CD14-positive monocyte (primary cell): ENCODE results near the gene SUPT4H1. TPM values are rescaled to one million over a fixed set of nuclear protein-coding genes. Genes with fewer than 3 reads are reported as not detected.

Experiments used
- DNase-seq, 3 donors: peaks; one replicate each; pipeline ENCODE4 v3.0.0-alpha.2; 2011 to 2022
- H2AFZ ChIP-seq: 2 replicates; pipeline ENCODE4 v1.6.0; 2012; ENCODE audit warnings: mild to moderate bottlenecking, low read depth, low read length, inconsistent platforms; ENCODE audit not compliant: insufficient read depth, poor library complexity, severe bottlenecking
- H3K27ac ChIP-seq, 2 donors: 1 replicate in 1 of 2; 2 replicates in 1 of 2; pipeline ENCODE4 v1.5.1; 2012 to 2013; ENCODE audit warnings: low read length in 2 of 2, control low read depth in 1 of 2, inconsistent platforms in 1 of 2, low read depth in 1 of 2, mild to moderate bottlenecking in 1 of 2
- H3K27me3 ChIP-seq, 2 donors: one replicate each; pipeline versions ENCODE4 v1.6.0 to v1.6.1; 2011 to 2013; ENCODE audit warnings: low read length in 2 of 2; ENCODE audit not compliant: control insufficient read depth in 2 of 2, insufficient read depth in 2 of 2
- H3K36me3 ChIP-seq, 2 donors: replicated peaks in 1 of 2; 1 replicate in 1 of 2; 2 replicates in 1 of 2; pipeline versions ENCODE4 v1.5.1 to v1.6.1; 2012 to 2013; ENCODE audit warnings: low read length in 2 of 2, control low read depth in 1 of 2, inconsistent platforms in 1 of 2, mild to moderate bottlenecking in 1 of 2; ENCODE audit not compliant: insufficient read depth in 2 of 2, control insufficient read depth in 1 of 2
- H3K4me1 ChIP-seq, 2 donors: 1 replicate in 1 of 2; 2 replicates in 1 of 2; pipeline versions ENCODE4 v1.5.1 to v1.6.1; 2012 to 2013; ENCODE audit warnings: low read length in 2 of 2, control low read depth in 1 of 2, inconsistent platforms in 1 of 2, mild to moderate bottlenecking in 1 of 2, moderate library complexity in 1 of 2; ENCODE audit not compliant: insufficient read depth in 2 of 2, control insufficient read depth in 1 of 2
- H3K4me2 ChIP-seq: replicated peaks from 2 replicates; pipeline ENCODE3; 2012; ENCODE audit warnings: low read length, moderate library complexity, mild to moderate bottlenecking; ENCODE audit not compliant: poor library complexity, severe bottlenecking; ENCODE audit errors: extremely low read depth
- H3K4me3 ChIP-seq, 3 experiments: fragments of 200-600 bp in 1 of 3; sonication (generic) in 1 of 3; replicated peaks in 1 of 3; 1 replicate in 2 of 3; 2 replicates in 1 of 3; pipeline ENCODE4 v1.5.1; 2011 to 2013; ENCODE audit warnings: low read length in 3 of 3, mild to moderate bottlenecking in 3 of 3, control low read depth in 2 of 3, low read depth in 2 of 3, inconsistent platforms in 1 of 3, moderate library complexity in 1 of 3
- H3K79me2 ChIP-seq: 2 replicates; pipeline ENCODE4 v1.6.0; 2012; ENCODE audit warnings: mild to moderate bottlenecking, control low read depth, inconsistent platforms, low read length, moderate library complexity; ENCODE audit not compliant: insufficient read depth
- H3K9ac ChIP-seq: 2 replicates; pipeline ENCODE4 v1.6.0; 2017; ENCODE audit warnings: low read length, mild to moderate bottlenecking; ENCODE audit not compliant: insufficient read depth, poor library complexity, severe bottlenecking
- H3K9me3 ChIP-seq, 2 donors: replicated peaks in 1 of 2; 1 replicate in 1 of 2; 2 replicates in 1 of 2; pipeline versions ENCODE4 v1.5.1 to v1.6.1; 2012 to 2013; ENCODE audit warnings: low read length in 2 of 2, control low read depth in 1 of 2; ENCODE audit not compliant: control insufficient read depth in 1 of 2, insufficient read depth in 1 of 2
- H4K20me1 ChIP-seq: 2 replicates; pipeline ENCODE4 v1.6.0; 2012; ENCODE audit warnings: mild to moderate bottlenecking, low read length, control low read depth, moderate library complexity; ENCODE audit not compliant: insufficient read depth
- H3K27ac Mint-ChIP-seq, 7 donors: one replicate each; pipeline ENCODE4 v1.8.0; 2020; ENCODE audit warnings: mild to moderate bottlenecking in 7 of 7, mixed read lengths in 7 of 7, moderate library complexity in 6 of 7, inconsistent platforms in 2 of 7
- H3K27me3 Mint-ChIP-seq, 3 donors: one replicate each; pipeline ENCODE4 v1.8.0; 2021 to 2022; ENCODE audit warnings: low read depth in 3 of 3, mild to moderate bottlenecking in 3 of 3, mixed read lengths in 3 of 3, moderate library complexity in 3 of 3, inconsistent platforms in 1 of 3
- H3K36me3 Mint-ChIP-seq, 2 donors: one replicate each; pipeline ENCODE4 v1.8.0; 2020; ENCODE audit warnings: mixed read lengths in 2 of 2, inconsistent platforms in 1 of 2, mild to moderate bottlenecking in 1 of 2
- H3K4me1 Mint-ChIP-seq: one replicate; pipeline ENCODE4 v1.8.0; 2020; ENCODE audit warnings: mild to moderate bottlenecking, mixed read lengths
- H3K4me3 Mint-ChIP-seq, 2 donors: one replicate each; pipeline ENCODE4 v1.8.0; 2020; ENCODE audit warnings: mild to moderate bottlenecking in 2 of 2, mixed read lengths in 2 of 2, moderate library complexity in 1 of 2
- H3K9me3 Mint-ChIP-seq, 7 donors: one replicate each; pipeline ENCODE4 v1.8.0; 2020 to 2022; ENCODE audit warnings: mixed read lengths in 7 of 7, mild to moderate bottlenecking in 6 of 7, moderate library complexity in 6 of 7, inconsistent platforms in 2 of 7
- CTCF ChIP-seq: fragments of 200-600 bp; IDR thresholded peaks from one replicate; pipeline ENCODE4 v1.8.0; 2022; ENCODE audit warnings: antibody characterized with exemption, mild to moderate bottlenecking
- WGBS: methylation state at CpG from one replicate; pipeline ENCODE4 v1.1.5; 2013; ENCODE audit warnings: missing lambda C conversion rate; ENCODE audit not compliant: insufficient coverage; 5-methylcytosine and 5-hydroxymethylcytosine counted together
- intact Hi-C, 2 donors: fragments of 100-400 bp; cut with micrococcal nuclease; formaldehyde crosslinking; loops; one replicate each; pipeline versions ENCODE4 v1.15.0 to v1.15.1; 2023
- polyA plus RNA-seq, 3 donors: library from polyadenylated mRNA; depleted of rRNA in 1 of 3; unstranded in 2 of 3; stranded (reverse) in 1 of 3; fragments of 300-500 nt in 2 of 3; fragments of >200 nt in 1 of 3; fragmentation: Illumina TruSeq in 2 of 3; gene quantifications; 1 replicate in 2 of 3; 2 replicates in 1 of 3; pipeline ENCODE4 v1.2.3, GENCODE V29; 2012 to 2021

Gene SUPT4H1
- polyA plus RNA-seq, 3 donors: 144 to 251 (median 241) TPM

- H3K27me3 Mint-ChIP-seq: peaks cover 4 to 20% (median 14%) of the 10 kb centered on the region in 3 donors
Observed at GRCh38 chr17:58360296-58361063, 8.5 kb upstream of the SUPT4H1 start.

More at GRCh38 chr17:58360296-58361063, 8.5 kb upstream of the SUPT4H1 start:
- DNase-seq: no peak
- H3K9me3 Mint-ChIP-seq: no peaks in the 10 kb centered on the region
- 96% methylated on average over 3 of the region's 5 CpGs for WGBS
- Histone ChIP-seq H2AFZ (no peak overlapping the region), H3K4me1 (no peaks in the 10 kb centered on the region), H3K9ac (no peak overlapping the region), H3K36me3 (no peaks in the 10 kb centered on the region), H3K4me2 (no peak overlapping the region), H3K27ac (no peak overlapping the region), H3K4me3 (no peak overlapping the region), H3K27me3 (no peaks in the 10 kb centered on the region), H3K9me3 (no peaks in the 10 kb centered on the region), H3K79me2 (no peaks in the 10 kb centered on the region), H4K20me1 (no peaks in the 10 kb centered on the region)
- H3K27ac Mint-ChIP-seq: peak overlapping the region in 1 of 7 donors; percentile 26
- H3K36me3 Mint-ChIP-seq: no peaks in the 10 kb centered on the region
- no peak overlapping the region for H3K4me3 Mint-ChIP-seq
- no peak for TF ChIP-seq CTCF
- H3K4me1 Mint-ChIP-seq: no peaks in the 10 kb centered on the region
- intact Hi-C loops: loop anchor here (5.0 to 10.0 kb wide), 2 partner anchors 33 to 46 kb away; partner anchors contain the start of gene TSPOAP1 (in 1 of the 2)
